HepG2 (cell line): Measurements from ENCODE around the gene BARX2. TPM values are rescaled to one million over a fixed set of nuclear protein-coding genes. Genes with fewer than 3 reads are reported as not detected.

Source experiments
- ATAC-seq: fragments of 200-7000 bp; cut with Tn5 transposase; 3 replicates; pipeline ENCODE4 v1.9.1; 2020; ENCODE audit warnings: mild to moderate bottlenecking, moderate library complexity
- BruUV-seq: library from RNA; stranded (reverse); fragments of 400-500 nt; replicated peaks from 2 replicates; lab custom pipeline; 2021; lab: Mats Ljungman, UMichigan
- CTCF ChIA-PET: fragments of 300-600 bp; formaldehyde crosslinking; extraction: SDS; loops from one replicate; lab custom pipeline; 2021; ENCODE audit warnings: low total read pairs, inconsistent platforms, low intra/inter-chr PET ratio; lab: Yijun Ruan, JAX
- POLR2A ChIA-PET: fragments of 350-600 bp; sonication (Branson Sonifier 250); formaldehyde crosslinking; loops from one replicate; lab custom pipeline; 2020; ENCODE audit warnings: antibody characterized with exemption, inconsistent platforms; lab: Yijun Ruan, JAX
- DNase-seq: peaks from one replicate; pipeline ENCODE4 v3.0.0-alpha.2; 2015; ENCODE audit warnings: low spot score
- FAIRE-seq: peaks from 3 replicates; lab custom pipeline; 2011; peaks lifted over from hg19 to GRCh38; lab: Jason Lieb, UNC
- H2AFZ ChIP-seq: one replicate; pipeline ENCODE4 v1.6.1; 2011; ENCODE audit warnings: low read length, inconsistent platforms
- H3K27ac ChIP-seq: fragments of 300-600 bp; 3 replicates; pipeline ENCODE4 v1.8.0; 2011; ENCODE audit warnings: mixed run types, mild to moderate bottlenecking, mixed read lengths, low read length, inconsistent platforms; ENCODE audit not compliant: insufficient read depth; ENCODE audit errors: extremely low read length
- H3K27me3 ChIP-seq, 2 experiments: fragments of 200-600 bp in 1 of 2; 2 replicates in 1 of 2; 3 replicates in 1 of 2; pipeline versions ENCODE4 v1.6.0 to v1.8.0; 2011; ENCODE audit warnings: low read length in 2 of 2, mild to moderate bottlenecking in 2 of 2, moderate library complexity in 2 of 2, inconsistent platforms in 1 of 2; ENCODE audit not compliant: insufficient read depth in 2 of 2, control insufficient read depth in 1 of 2
- H3K36me3 ChIP-seq, 2 experiments: fragments of 200-600 bp in 1 of 2; replicated peaks in 1 of 2; 2 replicates in 1 of 2; 3 replicates in 1 of 2; pipeline versions ENCODE4 v1.5.1 to v1.8.0; 2011; ENCODE audit warnings: low read length in 2 of 2, inconsistent platforms in 1 of 2; ENCODE audit not compliant: insufficient read depth in 2 of 2, control insufficient read depth in 1 of 2
- H3K4me1 ChIP-seq: 2 replicates; pipeline ENCODE4 v1.5.1; 2012; ENCODE audit warnings: low read length, inconsistent platforms; ENCODE audit not compliant: insufficient read depth
- H3K4me2 ChIP-seq: 2 replicates; pipeline ENCODE4 v1.6.0; 2011; ENCODE audit warnings: low read depth, low read length, inconsistent platforms
- H3K4me3 ChIP-seq, 3 experiments: fragments of 200-600 bp in 1 of 3; sonication (generic), shearing (Covaris generic) in 1 of 3; replicated peaks in 1 of 3; 2 replicates each; pipeline ENCODE4 v1.5.1; 2011 to 2016; ENCODE audit warnings: low read length in 3 of 3, inconsistent platforms in 2 of 3, low read depth in 2 of 3, mild to moderate bottlenecking in 2 of 3, control low read depth in 1 of 3, mixed read lengths in 1 of 3; ENCODE audit not compliant: insufficient read depth in 1 of 3
- H3K79me2 ChIP-seq: one replicate; pipeline ENCODE4 v1.6.1; 2011; ENCODE audit warnings: low read length, inconsistent platforms; ENCODE audit not compliant: insufficient read depth
- H3K9ac ChIP-seq: 2 replicates; pipeline ENCODE4 v1.6.0; 2011; ENCODE audit warnings: mild to moderate bottlenecking, low read depth, low read length, inconsistent platforms; ENCODE audit not compliant: insufficient read depth
- H3K9me3 ChIP-seq: 2 replicates; pipeline ENCODE4 v1.5.1; 2012; ENCODE audit warnings: mild to moderate bottlenecking, low read length
- H4K20me1 ChIP-seq: 2 replicates; pipeline ENCODE4 v1.6.0; 2011; ENCODE audit warnings: inconsistent platforms, mild to moderate bottlenecking, low read length, moderate library complexity; ENCODE audit not compliant: insufficient read depth
- FOXK1 ChIP-seq: sonication (generic); formaldehyde crosslinking; IDR thresholded peaks from 2 replicates; pipeline ENCODE4 v1.4.0; 2020; ENCODE audit warnings: low read depth, missing genetic modification reagents, borderline replicate concordance
- HNF1B ChIP-seq: sonication (generic); formaldehyde crosslinking; IDR thresholded peaks from 2 replicates; pipeline ENCODE4 v1.5.1; 2020; ENCODE audit warnings: mild to moderate bottlenecking, moderate library complexity, missing genetic modification reagents
- KAT8 ChIP-seq: IDR thresholded peaks from 2 replicates; pipeline ENCODE4 v1.6.1; 2016; ENCODE audit warnings: missing genetic modification reagents, missing compliant biosample characterization
- RXRA ChIP-seq: sonication (generic); formaldehyde crosslinking; IDR thresholded peaks from 2 replicates; pipeline ENCODE4 v1.5.1; 2020; ENCODE audit warnings: missing genetic modification reagents
- ZNF407 ChIP-seq: sonication (generic); formaldehyde crosslinking; IDR thresholded peaks from one replicate; pipeline ENCODE4 v1.5.1; 2020; ENCODE audit warnings: mild to moderate bottlenecking, missing genetic modification reagents; ENCODE audit errors: not compliant biosample characterization
- WGBS: methylation state at CpG from one replicate; pipeline ENCODE4 v1.1.6; 2017; ENCODE audit warnings: low lambda C conversion rate; 5-methylcytosine and 5-hydroxymethylcytosine counted together
- in situ Hi-C: cut with HindIII; loops from 2 replicates; pipeline ENCODE4 v1.10.0; 2017; ENCODE audit warnings: low pct_unique_long_range_greater_than_20kb; ENCODE audit not compliant: extremely low pct_ligation_motif_present
- intact Hi-C: fragments of 100-400 bp; cut with micrococcal nuclease; formaldehyde crosslinking; loops from one replicate; pipeline ENCODE4 v1.10.0; 2022; ENCODE audit not compliant: unreplicated experiment
- polyA plus RNA-seq, 8 experiments: library from polyadenylated mRNA; depleted of rRNA in 3 of 8; stranded (reverse) in 7 of 8; unstranded in 1 of 8; fragments of >200 nt; fragmentation: Illumina TruSeq in 4 of 8; extraction: Trizol in 4 of 8; gene quantifications; 2 replicates each; pipeline versions ENCODE4 v1.2.1 to v1.2.3, GENCODE V29; 2011 to 2016; ENCODE audit warnings: low read depth in 4 of 8, missing spikeins in 1 of 8, mixed read lengths in 1 of 8; ENCODE audit not compliant: insufficient read depth in 1 of 8
- total RNA-seq, 5 experiments: library from RNA; depleted of rRNA; stranded (reverse); fragments of >200 nt; fragmentation: Illumina TruSeq; extraction: Trizol; gene quantifications; 2 replicates each; pipeline ENCODE4 v1.2.3, GENCODE V29; 2016; ENCODE audit warnings: low read depth in 1 of 5

The BARX2 gene
- total and polyA plus RNA-seq, 2 of the 13 experiments (the other 11 are each of a cell fraction or from before 2014, with no cell fraction given) = not detected

DNA sequence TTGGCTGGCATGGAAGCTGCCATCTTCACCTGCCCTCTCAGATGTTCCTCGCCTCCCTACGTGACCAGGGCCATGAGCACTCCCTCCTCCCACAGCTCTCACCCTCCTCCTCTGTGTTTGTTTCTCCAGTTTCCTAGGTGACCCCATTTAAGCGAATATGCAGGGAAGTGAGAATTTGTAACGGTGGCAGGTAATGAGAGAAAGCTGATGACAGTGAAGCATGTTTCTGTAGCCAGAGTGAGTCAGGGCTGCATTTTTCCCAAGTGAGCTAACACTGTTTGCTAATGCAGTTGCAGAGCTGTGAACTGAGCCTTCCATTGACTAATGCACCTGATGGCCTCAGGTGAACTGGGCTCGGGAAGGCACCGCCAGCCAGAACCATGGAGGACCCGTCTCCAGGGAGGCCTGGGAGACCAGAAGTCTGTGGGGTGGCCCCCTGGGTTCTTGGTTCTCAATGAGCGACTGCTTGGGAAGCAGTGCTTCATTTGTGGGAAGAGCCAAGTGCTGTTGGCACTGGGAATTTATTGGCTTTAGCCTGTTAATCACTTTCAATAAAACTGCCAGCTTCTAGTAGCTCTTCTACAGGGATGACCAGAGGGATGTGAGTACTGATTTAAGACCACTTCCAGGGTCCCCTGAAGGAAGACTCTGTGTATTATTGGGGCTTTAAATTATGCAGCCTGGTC lies 64.5 kb downstream of the BARX2 start (continued):
- TF ChIP-seq HNF1B (CRISPR knock-in tag) (no peak), RXRA (peak; percentile 53; the same call in 1 of the 2 replicates)
- TF ChIP-seq, all 625 proteins: peak for 9

GRCh38 chr11:129442171-129442570 lies 66.5 kb downstream of the BARX2 start:
- ChIA-PET CTCF (no interaction called here), POLR2A (no interaction called here)
- no peak overlapping the region for H2AFZ ChIP-seq
- in situ Hi-C loops (no loop called here), intact Hi-C loops (no loop called here)
- ATAC-seq (no peak), DNase-seq (no peak), FAIRE-seq (no peak)
- H4K20me1 ChIP-seq = no peaks in the 10 kb centered on the region
- TF ChIP-seq FOXK1 (CRISPR knock-in tag) = no peak
- no peak for TF ChIP-seq ZNF407 (CRISPR knock-in tag)
- TF ChIP-seq KAT8 = no peak
- H3K36me3 ChIP-seq = no peaks in the 10 kb centered on the region
- H3K9me3 ChIP-seq = no peaks in the 10 kb centered on the region
- BruUV-seq = no TSS peak
- peaks cover 2 to 3% of the 10 kb centered on the region in 2 experiments; a peak in 3 of 5 replicates for H3K27me3 ChIP-seq
- no peak overlapping the region for H3K4me3 ChIP-seq
- H3K27ac ChIP-seq = no peak overlapping the region
- 46% methylated on average over 4 of the region's 7 CpGs for WGBS
- H3K9ac ChIP-seq = no peak overlapping the region
- H3K79me2 ChIP-seq = no peaks in the 10 kb centered on the region
- H3K4me2 ChIP-seq = no peak overlapping the region
- H3K4me1 ChIP-seq = no peaks in the 10 kb centered on the region
